ENCODE measurements around the gene CCND3. TPM values are rescaled to one million over a fixed set of nuclear protein-coding genes. Genes with fewer than 3 reads are reported as not detected.

The CCND3 gene
- total and polyA plus RNA-seq, 5 donors from 2014 or later = 246 to 564 (median 338) TPM

Other genes starting within 250 kb of the CCND3 start
- gene TFEB, start 206.2 kb downstream of the CCND3 start, total RNA-seq = 26.7 TPM
- 10 to 100 TPM in 1 of 4 donors, 1 to 10 TPM in 3; 8.0 to 11.0 (median 8.7) TPM for gene TFEB, start 206.2 kb downstream of the CCND3 start, polyA plus RNA-seq
- not detected for gene PGC, start 194.4 kb downstream of the CCND3 start, total RNA-seq
- not detected for gene PGC, start 194.4 kb downstream of the CCND3 start, polyA plus RNA-seq
- gene FRS3, start 161.9 kb downstream of the CCND3 start, total RNA-seq = 6.4 TPM
- gene FRS3, start 161.9 kb downstream of the CCND3 start, polyA plus RNA-seq = 1 to 10 TPM; 1.3 to 1.6 (median 1.4) TPM
- not detected for gene PRICKLE4, start 161.0 kb downstream of the CCND3 start, total RNA-seq
- not detected for gene PRICKLE4, start 161.0 kb downstream of the CCND3 start, polyA plus RNA-seq
- 102 TPM for gene TOMM6, start 154.1 kb downstream of the CCND3 start, total RNA-seq
- 100 to 1,000 TPM; 315 to 364 (median 362) TPM for gene TOMM6, start 154.1 kb downstream of the CCND3 start, polyA plus RNA-seq
- 2.9 TPM for gene USP49, start 46.4 kb downstream of the CCND3 start, total RNA-seq
- gene USP49, start 46.4 kb downstream of the CCND3 start, polyA plus RNA-seq = 1 to 10 TPM in 1 of 4 donors, under 1 TPM in 3; 0.34 to 1.0 (median 0.47) TPM
- gene MED20, start 20.7 kb downstream of the CCND3 start, total RNA-seq = 4.3 TPM
- 1 to 10 TPM; 3.0 to 7.9 (median 6.1) TPM for gene MED20, start 20.7 kb downstream of the CCND3 start, polyA plus RNA-seq
- 1.8 TPM for gene BYSL, start 20.3 kb downstream of the CCND3 start, total RNA-seq
- gene BYSL, start 20.3 kb downstream of the CCND3 start, polyA plus RNA-seq = 1 to 10 TPM; 5.0 to 7.6 (median 5.9) TPM
- 46.7 TPM for gene TAF8, start 108.7 kb upstream of the CCND3 start, total RNA-seq
- 10 to 100 TPM; 15.9 to 24.1 (median 20.7) TPM for gene TAF8, start 108.7 kb upstream of the CCND3 start, polyA plus RNA-seq
- gene C6orf132, start 200.8 kb upstream of the CCND3 start, total RNA-seq = not detected
- under 1 TPM in 1 of 4 donors, not detected in 3; 0.05 TPM for gene C6orf132, start 200.8 kb upstream of the CCND3 start, polyA plus RNA-seq
- gene GUCA1A, start 231.6 kb upstream of the CCND3 start, total RNA-seq = not detected
- gene GUCA1A, start 231.6 kb upstream of the CCND3 start, polyA plus RNA-seq = not detected

Data from CD4-positive, CD25-positive, alpha-beta regulatory T cell (primary cell).